ENCODE results near the gene TMEM171. TPM values are rescaled to one million over a fixed set of nuclear protein-coding genes. Genes with fewer than 3 reads are reported as not detected.

TMEM171 gene
- total RNA-seq, 3 donors from 2014 or later: 0.26 TPM; not detected in 2

GRCh38 chr5:73114044-73114688 is 6.2 kb upstream of the TMEM171 start:
- peaks cover 60% of the 10 kb centered on the region for H3K27me3 Mint-ChIP-seq (ENCODE audit: low read depth)
- no peak overlapping the region for H3K4me3 Mint-ChIP-seq
- ATAC-seq: no peak

DNA sequence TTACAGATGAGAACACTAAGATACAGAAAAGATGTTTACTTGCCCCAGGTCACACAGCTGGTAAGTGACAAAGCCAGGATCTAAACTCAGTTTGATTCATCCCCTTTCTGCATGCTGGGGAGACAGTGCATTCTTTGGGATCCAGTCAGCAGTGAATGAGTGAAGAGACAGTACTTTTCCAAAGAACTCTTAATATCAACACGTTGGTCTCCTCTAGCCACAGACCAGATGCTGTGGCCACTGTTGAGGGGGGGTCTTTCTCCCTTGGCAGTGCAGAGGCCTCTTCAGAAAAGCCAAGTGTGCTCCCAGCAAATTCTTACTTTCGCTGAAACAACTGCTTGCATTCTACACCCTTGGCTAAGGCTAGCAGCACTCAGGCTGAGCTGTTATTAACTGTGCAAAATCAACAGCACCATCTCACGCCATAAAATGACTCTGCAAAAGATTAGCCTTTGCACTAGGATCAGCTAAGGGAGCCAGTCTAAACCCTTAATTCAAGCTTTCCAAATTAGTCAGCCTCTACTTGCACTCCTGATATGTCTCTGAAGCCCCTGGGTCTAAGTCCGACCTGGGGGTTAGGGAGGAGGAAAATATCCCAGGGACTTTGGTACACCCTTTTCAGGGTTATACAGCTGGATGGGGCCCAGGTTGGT is 4.8 kb upstream of the TMEM171 start:
- DNase-seq: no peak
- Mint-ChIP-seq H3K9me3 (no peaks in the 10 kb centered on the region), H3K36me3 (ENCODE audit: insufficient read depth) (no peaks in the 10 kb centered on the region), H3K4me3 (no peak overlapping the region), H3K4me1 (ENCODE audit: low read depth) (peaks cover 2% of the 10 kb centered on the region), H3K27me3 (ENCODE audit: low read depth) (peaks cover 58% of the 10 kb centered on the region)
- ATAC-seq: no peak

More at GRCh38 chr5:73114044-73114688, 6.2 kb upstream of the TMEM171 start:
- Mint-ChIP-seq H3K4me1 (ENCODE audit: low read depth) (no peaks in the 10 kb centered on the region), H3K9me3 (no peaks in the 10 kb centered on the region), H3K36me3 (ENCODE audit: insufficient read depth) (no peaks in the 10 kb centered on the region)
- no peak for DNase-seq

- Mint-ChIP-seq H3K36me3 (ENCODE audit: insufficient read depth) (no peaks in the 10 kb centered on the region), H3K4me1 (ENCODE audit: low read depth) (peaks cover 7% of the 10 kb centered on the region), H3K4me3 (no peak overlapping the region), H3K27me3 (ENCODE audit: low read depth) (peaks cover 64% of the 10 kb centered on the region), H3K9me3 (no peaks in the 10 kb centered on the region)
- no peak for ATAC-seq
- DNase-seq: no peak
These were observed 3.9 kb upstream of the TMEM171 start for GRCh38 chr5:73116506-73116905.

GRCh38 chr5:73117088-73117740 is 3.2 kb upstream of the TMEM171 start:
- H3K4me3 Mint-ChIP-seq: no peak overlapping the region
- no peak for ATAC-seq

DNA sequence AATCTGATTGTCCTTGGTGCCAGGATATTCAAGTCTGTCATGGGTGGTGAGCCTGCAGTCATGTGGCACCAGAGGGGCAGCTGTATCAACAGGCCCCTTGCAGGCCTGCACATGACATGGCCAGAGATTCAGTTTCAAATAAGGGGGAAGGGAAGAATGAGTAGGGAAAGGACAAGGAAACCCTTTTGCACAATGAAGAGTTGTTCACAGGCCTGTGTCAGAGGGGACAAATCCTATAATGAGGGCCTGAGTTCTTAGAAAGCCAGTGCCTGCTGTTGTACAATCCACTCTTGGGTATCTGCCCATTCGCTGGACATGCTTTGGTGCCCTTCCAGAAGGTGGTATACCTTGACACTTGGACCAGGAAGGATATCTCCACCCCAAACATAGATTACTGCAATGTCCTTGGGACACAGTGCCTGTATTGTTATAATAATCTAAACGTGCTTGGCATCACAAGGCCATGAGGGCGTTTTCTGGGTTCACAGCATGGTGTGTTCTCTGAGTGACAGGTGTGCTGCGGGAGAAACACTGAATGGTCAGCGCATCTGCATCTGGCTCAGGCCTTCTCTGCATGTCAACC is 1.9 kb upstream of the TMEM171 start:
- DNase-seq (no peak), ATAC-seq (no peak)
- Mint-ChIP-seq H3K4me3 (no peak overlapping the region), H3K36me3 (ENCODE audit: insufficient read depth) (no peaks in the 10 kb centered on the region), H3K9me3 (no peaks in the 10 kb centered on the region), H3K27me3 (ENCODE audit: low read depth) (peaks cover 73% of the 10 kb centered on the region), H3K4me1 (ENCODE audit: low read depth) (peaks cover 16% of the 10 kb centered on the region)

More at GRCh38 chr5:73117088-73117740, 3.2 kb upstream of the TMEM171 start:
- no peaks in the 10 kb centered on the region for H3K9me3 Mint-ChIP-seq
- H3K36me3 Mint-ChIP-seq (ENCODE audit: insufficient read depth): no peaks in the 10 kb centered on the region
- DNase-seq: no peak
- peaks cover 71% of the 10 kb centered on the region for H3K27me3 Mint-ChIP-seq (ENCODE audit: low read depth)
- H3K4me1 Mint-ChIP-seq (ENCODE audit: low read depth): peaks cover 10% of the 10 kb centered on the region

DNA sequence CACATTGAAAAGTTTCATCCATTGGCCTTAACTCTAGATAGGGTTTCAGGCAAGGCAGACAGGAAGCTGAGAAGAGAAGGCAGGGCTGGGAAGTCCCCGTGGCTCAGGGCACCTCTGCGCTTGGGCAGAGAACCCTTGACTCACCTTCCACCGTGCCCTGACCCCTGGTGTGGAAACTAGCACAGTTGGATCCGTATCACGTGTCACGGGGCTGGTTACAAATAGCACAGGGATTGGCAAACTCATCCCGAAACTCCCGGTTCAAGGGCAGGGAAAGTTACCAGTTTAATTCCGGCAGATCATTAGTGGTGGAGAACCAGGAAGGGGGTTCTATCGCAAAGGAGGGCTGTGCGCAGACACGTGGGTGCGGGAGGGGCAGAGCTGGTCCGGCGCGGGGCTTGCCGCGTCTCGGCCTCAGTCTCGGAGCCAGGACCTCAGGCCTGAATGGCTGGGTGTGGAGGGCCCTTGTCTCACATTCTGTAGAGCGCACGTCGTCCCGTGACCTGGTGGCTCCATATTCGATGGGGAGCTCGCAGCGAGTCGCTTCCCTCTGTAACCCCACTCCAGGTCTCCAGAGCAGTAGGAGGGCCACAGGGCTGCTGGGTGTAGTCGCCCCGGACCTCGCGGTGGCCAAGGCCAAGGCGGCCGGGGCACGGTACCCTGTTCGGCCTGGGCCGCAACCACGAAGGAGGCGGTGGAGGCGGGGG is 771 bp upstream of the TMEM171 start:
- no peaks in the 10 kb centered on the region for H3K36me3 Mint-ChIP-seq (ENCODE audit: insufficient read depth)
- DNase-seq: no peak
- peaks cover 20% of the 10 kb centered on the region for H3K4me1 Mint-ChIP-seq (ENCODE audit: low read depth)
- no peaks in the 10 kb centered on the region for H3K9me3 Mint-ChIP-seq
- peak in 1 of 2 donors; percentile 27 for ATAC-seq
- H3K4me3 Mint-ChIP-seq: peak overlapping the region; percentile 48
- peaks cover 78% of the 10 kb centered on the region for H3K27me3 Mint-ChIP-seq (ENCODE audit: low read depth)

DNA sequence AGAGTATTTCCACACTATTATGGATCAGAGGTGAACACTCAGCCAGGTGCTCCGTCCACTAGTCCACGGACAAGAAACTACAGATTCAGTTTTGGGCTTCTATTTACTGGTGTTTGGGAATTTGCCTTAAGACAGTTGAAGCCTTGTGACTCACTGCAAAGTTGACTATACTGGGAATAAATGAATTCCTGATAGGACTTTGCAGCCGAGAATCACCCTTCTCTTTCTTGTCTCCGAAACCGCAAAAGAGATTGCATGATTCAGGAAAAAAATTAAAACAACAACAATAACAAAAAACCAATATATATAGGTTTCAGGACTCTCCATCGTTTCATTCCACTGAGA is 716 bp downstream of the TMEM171 start:
- no peak for DNase-seq
- Mint-ChIP-seq H3K4me3 (peak overlapping the region; percentile 43), H3K9me3 (no peaks in the 10 kb centered on the region), H3K36me3 (ENCODE audit: insufficient read depth) (no peaks in the 10 kb centered on the region), H3K27me3 (ENCODE audit: low read depth) (peaks cover 77% of the 10 kb centered on the region), H3K4me1 (ENCODE audit: low read depth) (peaks cover 20% of the 10 kb centered on the region)
- no peak for ATAC-seq

- peaks cover 65% of the 10 kb centered on the region for H3K27me3 Mint-ChIP-seq (ENCODE audit: low read depth)
- no peaks in the 10 kb centered on the region for H3K9me3 Mint-ChIP-seq
- H3K36me3 Mint-ChIP-seq (ENCODE audit: insufficient read depth): no peaks in the 10 kb centered on the region
- no peak for DNase-seq
- H3K4me3 Mint-ChIP-seq: no peak overlapping the region
- H3K4me1 Mint-ChIP-seq (ENCODE audit: low read depth): peaks cover 20% of the 10 kb centered on the region
- peak; percentile 53 to 56 for ATAC-seq
These were observed 2.8 kb downstream of the TMEM171 start for GRCh38 chr5:73122875-73123810.

GRCh38 chr5:73125289-73125688 is 4.9 kb downstream of the TMEM171 start:
- Mint-ChIP-seq H3K9me3 (no peaks in the 10 kb centered on the region), H3K4me3 (no peak overlapping the region), H3K36me3 (ENCODE audit: insufficient read depth) (no peaks in the 10 kb centered on the region), H3K27me3 (ENCODE audit: low read depth) (peaks cover 65% of the 10 kb centered on the region), H3K4me1 (ENCODE audit: low read depth) (peaks cover 17% of the 10 kb centered on the region)
- no peak for DNase-seq
- no peak for ATAC-seq

DNA sequence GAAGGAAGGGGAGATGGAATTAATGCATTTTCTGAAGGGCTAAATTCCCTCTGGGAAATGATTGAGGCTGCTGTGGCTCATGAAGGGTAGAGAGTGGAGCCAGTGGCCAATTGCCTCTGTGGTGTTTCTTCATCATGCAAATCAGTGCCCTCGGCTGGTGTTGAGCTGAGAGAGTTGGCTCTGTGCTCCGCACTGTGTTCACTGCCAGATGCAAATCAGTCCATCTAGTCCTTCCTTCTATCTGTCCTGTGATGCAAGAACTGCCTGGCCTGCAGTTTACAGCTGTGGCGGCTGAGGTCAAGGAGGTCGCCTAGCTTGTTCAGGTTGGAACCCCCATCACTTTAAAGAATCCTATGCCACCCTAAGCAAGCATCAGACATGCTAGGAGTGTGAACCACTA is 6.0 kb downstream of the TMEM171 start:
- ATAC-seq (no peak), DNase-seq (no peak)
- Mint-ChIP-seq H3K27me3 (ENCODE audit: low read depth) (peaks cover 62% of the 10 kb centered on the region), H3K4me1 (ENCODE audit: low read depth) (peaks cover 12% of the 10 kb centered on the region), H3K36me3 (ENCODE audit: insufficient read depth) (no peaks in the 10 kb centered on the region), H3K9me3 (no peaks in the 10 kb centered on the region), H3K4me3 (no peak overlapping the region)

DNA sequence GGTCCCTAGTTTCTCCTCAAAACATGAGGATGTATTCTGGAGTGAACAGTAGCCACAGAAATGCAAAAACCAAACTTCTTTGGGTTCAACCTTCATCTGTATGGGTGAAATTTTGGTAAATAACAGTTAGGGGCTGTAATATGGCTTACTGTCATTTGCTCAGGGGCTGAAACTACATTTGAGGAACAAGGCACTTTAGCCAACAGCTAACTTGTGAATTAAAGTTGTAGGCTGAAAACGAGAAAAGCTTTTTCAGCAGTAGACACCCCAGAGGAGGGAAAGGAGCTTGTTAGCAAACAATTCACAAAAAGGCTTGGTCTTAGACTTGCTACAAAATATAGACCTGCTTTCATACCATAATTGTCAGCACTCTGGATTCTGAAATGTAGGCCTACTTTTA is 6.6 kb downstream of the TMEM171 start:
- peaks cover 9% of the 10 kb centered on the region for H3K4me1 Mint-ChIP-seq (ENCODE audit: low read depth)
- H3K27me3 Mint-ChIP-seq (ENCODE audit: low read depth): peaks cover 57% of the 10 kb centered on the region
- no peak for ATAC-seq
- H3K4me3 Mint-ChIP-seq: no peak overlapping the region
- no peaks in the 10 kb centered on the region for H3K9me3 Mint-ChIP-seq
- no peak for DNase-seq
- no peaks in the 10 kb centered on the region for H3K36me3 Mint-ChIP-seq (ENCODE audit: insufficient read depth)

- ATAC-seq: no peak
- no peaks in the 10 kb centered on the region for H3K9me3 Mint-ChIP-seq
- peaks cover 45% of the 10 kb centered on the region for H3K27me3 Mint-ChIP-seq (ENCODE audit: low read depth)
These were observed 8.8 kb downstream of the TMEM171 start for GRCh38 chr5:73129143-73129542.

GRCh38 chr5:73130811-73131210 is 10.4 kb downstream of the TMEM171 start:
- ATAC-seq (no peak), DNase-seq (no peak)
- H3K27me3 Mint-ChIP-seq (ENCODE audit: low read depth): peaks cover 50% of the 10 kb centered on the region
- no peaks in the 10 kb centered on the region for H3K36me3 Mint-ChIP-seq (ENCODE audit: insufficient read depth)
- no peaks in the 10 kb centered on the region for H3K4me1 Mint-ChIP-seq (ENCODE audit: low read depth)
- H3K4me3 Mint-ChIP-seq: no peak overlapping the region
- no peaks in the 10 kb centered on the region for H3K9me3 Mint-ChIP-seq

More at GRCh38 chr5:73129143-73129542, 8.8 kb downstream of the TMEM171 start:
- no peak for DNase-seq
- Mint-ChIP-seq H3K4me3 (no peak overlapping the region), H3K4me1 (ENCODE audit: low read depth) (peaks cover 1% of the 10 kb centered on the region), H3K36me3 (ENCODE audit: insufficient read depth) (no peaks in the 10 kb centered on the region)

Measured in activated T-cell treated with anti-CD3 and anti-CD28 coated beads, Interleukin-2, amount 50 U/mL, for 4 hours (primary cell).